Measurements from ENCODE around the gene TUBB4A.

Gene TUBB4A

DNA sequence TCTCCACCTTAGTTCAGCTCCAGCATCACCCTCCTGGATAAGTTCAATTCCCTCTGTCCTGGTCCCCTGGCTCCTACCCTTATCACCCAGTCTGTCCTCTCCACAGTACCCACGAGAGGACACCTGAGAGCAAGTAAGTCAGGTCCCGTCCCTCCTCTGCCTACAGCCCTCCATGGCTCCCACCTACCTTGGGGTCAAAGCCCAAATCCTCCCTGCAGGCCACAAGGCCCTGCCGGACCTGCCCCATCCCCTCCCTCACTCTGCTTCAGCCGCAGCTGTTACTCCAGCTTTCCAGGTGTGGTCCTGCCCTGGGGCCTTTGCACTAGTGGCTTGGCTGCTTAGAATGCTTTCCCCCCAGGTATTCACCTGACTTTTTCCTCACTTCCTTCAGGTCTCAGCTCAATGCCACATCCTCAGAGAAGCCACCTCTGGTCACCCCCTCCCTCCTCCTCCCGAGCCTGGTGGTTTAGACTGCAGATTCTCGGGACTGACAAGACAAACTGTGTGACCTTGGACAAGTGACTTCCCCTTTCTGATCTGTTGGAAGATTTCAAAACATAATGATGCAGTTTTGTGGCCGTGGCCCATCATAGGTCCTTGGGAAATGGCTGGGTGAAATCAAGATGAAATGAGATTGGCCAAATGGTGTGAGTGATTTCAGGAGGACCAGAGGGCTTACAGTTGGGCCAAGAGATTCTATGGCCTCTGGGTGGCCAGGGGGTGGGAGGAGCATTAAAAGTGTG, 3.6 kb downstream of the TUBB4A start:
- Histone ChIP-seq H3K27ac (no peak overlapping the region; the same call in 1 of the 2 replicates), H3K27me3 (no peaks in the 10 kb centered on the region), H4K20me1 (peaks cover 14% of the 10 kb centered on the region), H3K4me1 (peaks cover 44% of the 10 kb centered on the region), H3K4me3 (no peak overlapping the region), H3K4me2 (0 out of 2 replicates have a peak overlapping the region, but pooled peaks have one; percentile 13), H3K9me3 (no peaks in the 10 kb centered on the region), H3K9ac (no peak overlapping the region; the same call in 1 of the 2 replicates), H3K36me3 (peaks cover 58% of the 10 kb centered on the region)
- TF ChIP-seq Cebpa-rat (IDR thresholded peaks at IDR 0.05) = no peak

DNA sequence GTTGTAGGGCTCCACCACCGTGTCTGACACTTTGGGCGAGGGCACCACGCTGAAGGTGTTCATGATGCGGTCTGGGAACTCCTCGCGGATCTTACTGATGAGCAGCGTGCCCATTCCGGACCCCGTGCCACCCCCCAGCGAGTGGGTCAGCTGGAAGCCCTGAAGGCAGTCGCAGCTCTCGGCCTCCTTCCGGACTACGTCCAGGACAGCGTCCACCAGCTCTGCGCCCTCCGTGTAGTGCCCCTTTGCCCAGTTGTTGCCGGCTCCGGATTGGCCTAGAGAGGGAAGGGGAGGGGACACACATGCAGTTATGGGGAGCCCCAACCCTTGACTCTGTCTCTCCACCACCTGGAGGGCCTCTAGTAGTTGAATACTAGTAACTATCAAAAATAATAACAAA, 6.2 kb downstream of the TUBB4A start:
- H3K9ac ChIP-seq = no peak overlapping the region
- peaks cover 7% of the 10 kb centered on the region for H4K20me1 ChIP-seq
- no peak overlapping the region for H3K27ac ChIP-seq
- peaks cover 58% of the 10 kb centered on the region for H3K36me3 ChIP-seq
- H3K4me2 ChIP-seq = no peak overlapping the region
- H3K9me3 ChIP-seq = peaks cover 10% of the 10 kb centered on the region
- no peak for TF ChIP-seq Cebpa-rat (IDR thresholded peaks at IDR 0.05)
- no peak overlapping the region for H3K4me3 ChIP-seq
- no peaks in the 10 kb centered on the region for H3K27me3 ChIP-seq
- H3K4me1 ChIP-seq = peaks cover 26% of the 10 kb centered on the region

DNA sequence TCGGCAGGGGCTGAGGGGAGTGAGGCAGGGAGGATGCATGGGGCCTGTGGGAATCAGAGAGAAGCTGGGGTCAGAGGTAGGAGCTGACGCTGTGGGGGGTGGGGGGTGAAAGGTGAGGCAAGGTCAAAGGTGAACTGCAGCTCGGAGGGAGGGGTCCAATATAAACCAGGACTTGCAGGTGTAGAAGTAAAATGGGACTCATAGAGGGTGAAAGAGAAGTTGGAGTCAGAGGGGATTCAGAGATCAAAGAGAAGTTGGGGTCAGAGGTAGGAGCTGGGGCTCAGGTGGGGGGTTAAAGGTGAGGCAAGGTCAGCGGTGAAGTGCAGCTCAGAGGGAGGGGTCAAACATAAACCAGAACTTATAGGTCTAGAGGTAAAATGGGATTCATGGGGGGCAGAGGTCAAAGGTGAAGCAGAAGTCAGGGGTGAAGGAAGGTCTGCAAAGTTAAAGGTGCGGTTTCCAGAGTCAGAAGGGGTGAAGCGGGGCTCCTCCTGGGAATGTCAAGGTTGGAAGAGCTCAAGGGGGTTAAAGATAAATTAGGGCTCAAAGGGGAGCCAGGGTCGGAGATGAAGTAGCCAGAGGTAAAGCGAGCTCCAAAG, 7.6 kb downstream of the TUBB4A start:
- no peak overlapping the region for H3K27ac ChIP-seq
- no peaks in the 10 kb centered on the region for H3K27me3 ChIP-seq
- H3K4me1 ChIP-seq = peaks cover 14% of the 10 kb centered on the region
- peaks cover 3% of the 10 kb centered on the region; the same call in 1 of the 2 replicates for H4K20me1 ChIP-seq
- TF ChIP-seq Cebpa-rat (IDR thresholded peaks at IDR 0.05) = no peak
- H3K36me3 ChIP-seq = peaks cover 49% of the 10 kb centered on the region
- no peak overlapping the region for H3K4me3 ChIP-seq
- no peak overlapping the region for H3K9ac ChIP-seq
- peaks cover 10% of the 10 kb centered on the region for H3K9me3 ChIP-seq
- no peak overlapping the region for H3K4me2 ChIP-seq

DNA sequence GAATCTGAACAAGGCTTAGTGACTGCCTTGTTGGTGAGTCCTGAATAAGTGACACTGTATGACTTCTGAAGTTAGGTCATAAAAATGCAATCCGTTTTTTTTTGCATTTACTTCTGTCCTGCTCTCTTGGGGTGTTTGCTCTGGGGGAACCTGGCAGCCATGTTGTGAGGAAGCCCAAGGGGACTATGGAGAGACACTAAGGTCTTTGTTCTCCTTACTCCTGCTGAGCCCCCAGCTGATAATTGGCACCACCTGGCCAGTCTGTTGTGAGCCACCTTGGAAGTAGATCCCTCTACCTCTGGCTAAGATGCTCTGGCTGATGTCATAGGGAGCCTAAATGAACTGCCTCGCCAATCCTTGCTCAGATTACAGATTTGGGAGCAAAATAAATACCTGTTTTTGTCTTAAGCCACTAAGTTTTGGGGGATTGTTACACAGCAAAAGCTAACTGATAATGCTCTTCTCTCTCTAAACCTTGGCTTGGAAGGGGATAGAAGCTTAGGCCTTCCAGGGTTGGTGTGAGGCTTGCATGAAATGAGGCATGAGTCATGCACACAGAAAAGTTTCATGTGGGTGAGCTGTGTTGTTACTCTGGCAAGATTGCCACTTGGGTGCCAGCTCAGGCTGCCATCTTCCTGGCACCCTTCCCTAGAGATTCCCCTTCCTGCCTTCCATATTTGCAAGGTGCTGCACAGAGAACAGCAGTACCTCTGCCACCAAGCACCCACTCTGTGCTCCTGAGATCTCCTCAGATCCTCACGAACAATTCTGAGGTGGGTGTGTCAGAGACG, 10.1 kb downstream of the TUBB4A start:
- H3K36me3 ChIP-seq = peaks cover 28% of the 10 kb centered on the region
- H3K4me3 ChIP-seq = no peak overlapping the region
- no peak overlapping the region for H3K27ac ChIP-seq
- no peaks in the 10 kb centered on the region for H3K4me1 ChIP-seq
- no peak overlapping the region for H3K4me2 ChIP-seq
- no peaks in the 10 kb centered on the region for H3K27me3 ChIP-seq
- H3K9me3 ChIP-seq = peaks cover 10% of the 10 kb centered on the region
- no peak for TF ChIP-seq Cebpa-rat (IDR thresholded peaks at IDR 0.05)
- H3K9ac ChIP-seq = no peak overlapping the region
- H4K20me1 ChIP-seq = no peaks in the 10 kb centered on the region

DNA sequence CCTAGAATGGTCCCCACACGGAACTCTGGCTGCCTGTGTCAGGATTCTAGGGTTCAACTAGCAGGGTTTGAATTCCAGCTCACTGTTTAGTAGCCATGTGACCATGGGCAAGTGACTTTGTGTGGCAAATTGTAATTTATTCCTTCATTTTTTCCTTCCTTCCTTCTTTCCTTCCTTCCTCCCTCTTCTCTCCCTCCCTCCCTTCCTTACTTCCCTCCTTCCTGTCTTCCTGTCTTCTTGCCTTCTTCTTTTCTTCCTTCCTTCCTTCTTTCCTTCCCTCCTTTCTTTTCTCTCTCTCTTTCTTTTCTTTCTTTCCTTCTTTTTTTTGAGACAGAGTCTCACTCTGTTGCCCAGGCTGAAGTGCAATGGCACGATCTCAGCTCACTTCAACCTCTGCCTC, 12.0 kb downstream of the TUBB4A start:
- Histone ChIP-seq H3K36me3 (peaks cover 16% of the 10 kb centered on the region), H3K4me3 (no peak overlapping the region), H3K9me3 (peaks cover 10% of the 10 kb centered on the region), H3K4me2 (no peak overlapping the region), H3K27me3 (no peaks in the 10 kb centered on the region), H3K9ac (no peak overlapping the region), H4K20me1 (no peaks in the 10 kb centered on the region), H3K27ac (no peak overlapping the region), H3K4me1 (no peaks in the 10 kb centered on the region)
- TF ChIP-seq Cebpa-rat (IDR thresholded peaks at IDR 0.05) = no peak

DNA sequence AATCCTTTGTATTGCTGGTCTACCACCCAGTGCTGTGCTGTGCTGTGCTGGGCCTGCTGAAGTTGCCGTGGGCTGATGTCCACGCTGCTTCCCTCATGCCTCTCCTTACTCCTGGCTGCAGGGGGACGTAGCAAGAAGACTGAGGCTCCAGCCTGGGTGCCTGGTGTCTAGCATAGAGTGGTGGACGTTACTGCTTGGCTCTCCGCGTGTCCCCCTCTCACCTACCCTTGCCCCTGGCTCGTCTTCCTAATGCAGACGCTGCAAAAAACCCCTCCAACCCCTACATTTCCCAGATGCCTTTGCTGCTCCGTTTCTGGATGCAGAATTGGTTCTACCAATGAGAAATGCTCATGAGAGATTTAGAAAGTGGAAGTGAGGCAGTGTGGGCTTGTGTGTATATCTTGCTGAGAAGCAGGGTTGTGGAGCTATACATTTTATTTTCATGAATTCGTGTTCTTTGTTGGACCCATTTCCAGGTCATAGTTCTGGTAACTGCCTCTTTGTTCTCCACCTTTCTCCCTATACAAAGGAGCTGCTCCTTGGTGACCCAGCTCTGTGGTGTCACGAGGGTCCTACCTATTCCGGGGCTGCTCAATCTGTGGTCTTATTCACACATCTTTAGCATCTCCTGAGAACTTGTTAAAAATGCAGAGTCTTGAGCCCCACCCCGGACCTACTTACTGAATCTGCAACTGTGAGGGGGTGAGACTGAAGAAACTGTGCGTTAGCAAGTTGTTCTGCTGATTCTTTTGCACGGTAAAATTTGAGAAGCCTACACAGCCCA, 12.6 kb downstream of the TUBB4A start:
- TF ChIP-seq Cebpa-rat (IDR thresholded peaks at IDR 0.05) = no peak
- H3K27me3 ChIP-seq = no peaks in the 10 kb centered on the region
- H3K9me3 ChIP-seq = peaks cover 10% of the 10 kb centered on the region
- no peak overlapping the region for H3K27ac ChIP-seq
- H4K20me1 ChIP-seq = no peaks in the 10 kb centered on the region
- no peak overlapping the region for H3K4me3 ChIP-seq
- peaks cover 10% of the 10 kb centered on the region for H3K36me3 ChIP-seq
- no peak overlapping the region for H3K9ac ChIP-seq
- no peaks in the 10 kb centered on the region for H3K4me1 ChIP-seq
- no peak overlapping the region for H3K4me2 ChIP-seq

DNA sequence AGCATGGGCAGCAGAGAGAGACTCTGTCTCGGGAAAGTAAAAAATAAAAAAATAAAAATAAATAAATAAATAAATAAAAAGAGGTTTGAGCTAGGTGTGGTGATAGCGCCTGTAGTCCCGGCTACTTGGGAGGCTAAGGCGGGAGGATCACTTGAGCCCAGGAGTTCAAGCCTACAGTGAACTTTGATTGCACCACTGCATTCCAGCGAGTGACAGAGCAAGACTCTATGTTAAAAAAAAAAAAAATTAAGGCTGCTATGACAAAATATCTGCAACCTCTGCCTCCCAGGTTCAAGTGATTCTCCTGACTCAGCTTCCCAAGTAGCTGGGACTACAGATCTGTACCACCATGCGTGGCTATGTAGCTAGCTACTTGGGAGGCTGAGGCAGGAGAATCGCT, 17.3 kb downstream of the TUBB4A start:
- Histone ChIP-seq H3K4me3 (no peak overlapping the region), H3K4me2 (no peak overlapping the region), H3K9me3 (no peaks in the 10 kb centered on the region), H3K36me3 (no peaks in the 10 kb centered on the region), H4K20me1 (no peaks in the 10 kb centered on the region), H3K27ac (no peak overlapping the region), H3K27me3 (no peaks in the 10 kb centered on the region), H3K9ac (no peak overlapping the region), H3K4me1 (peaks cover 39% of the 10 kb centered on the region)
- TF ChIP-seq Cebpa-rat (IDR thresholded peaks at IDR 0.05) = no peak

DNA sequence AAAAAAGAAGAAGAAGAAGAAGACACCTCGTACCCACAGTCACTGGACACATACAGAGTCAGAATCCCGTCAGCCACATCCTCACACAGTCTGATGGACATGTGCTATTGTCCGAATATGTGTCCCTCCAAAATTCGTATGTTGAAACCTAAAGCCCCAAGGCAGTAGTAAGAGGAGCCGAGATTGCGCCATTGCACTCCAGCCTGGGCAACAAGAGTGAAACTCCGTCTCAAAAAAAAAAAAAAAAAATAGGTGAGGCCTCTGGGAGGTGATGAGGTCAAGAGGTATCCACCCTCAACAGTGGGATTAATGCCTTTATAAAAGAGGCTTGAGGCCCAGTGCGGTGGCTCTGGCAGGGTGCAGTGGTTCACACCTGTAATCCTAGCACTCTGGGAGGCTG, 17.9 kb downstream of the TUBB4A start:
- peaks cover 1% of the 10 kb centered on the region; the same call in 1 of the 2 replicates for H3K9me3 ChIP-seq
- no peaks in the 10 kb centered on the region for H3K27me3 ChIP-seq
- H3K4me2 ChIP-seq = no peak overlapping the region
- H3K36me3 ChIP-seq = peaks cover under 1% of the 10 kb centered on the region; the same call in 1 of the 2 replicates
- no peak overlapping the region for H3K27ac ChIP-seq
- H4K20me1 ChIP-seq = no peaks in the 10 kb centered on the region
- no peak overlapping the region for H3K4me3 ChIP-seq
- peaks cover 45% of the 10 kb centered on the region for H3K4me1 ChIP-seq
- no peak overlapping the region for H3K9ac ChIP-seq
- TF ChIP-seq Cebpa-rat (IDR thresholded peaks at IDR 0.05) = no peak

DNA sequence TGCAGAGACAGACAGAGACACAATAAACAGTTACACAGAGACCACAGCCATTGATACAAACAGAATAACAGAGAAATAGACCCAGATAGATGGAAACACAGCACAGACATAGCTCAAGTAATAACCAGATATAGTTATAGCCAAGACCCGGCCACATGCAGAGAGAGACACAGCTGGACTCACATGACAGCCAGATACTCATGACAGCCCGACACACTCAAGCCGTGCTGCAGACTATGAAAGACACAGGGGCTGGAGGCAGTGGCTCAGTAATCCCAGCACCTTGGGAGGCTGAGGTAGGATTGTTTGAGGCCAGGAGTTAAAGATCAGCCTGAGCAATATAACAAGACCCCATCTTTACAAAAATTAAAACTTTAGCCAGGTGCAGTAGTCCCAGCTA, 18.9 kb downstream of the TUBB4A start:
- peaks cover 8% of the 10 kb centered on the region; the same call in 1 of the 2 replicates for H3K9me3 ChIP-seq
- H3K4me2 ChIP-seq = peak overlapping the region; percentile 98; the same call in 1 of the 2 replicates
- no peak overlapping the region for H3K4me3 ChIP-seq
- peaks cover 7% of the 10 kb centered on the region for H3K36me3 ChIP-seq
- no peak overlapping the region for H3K9ac ChIP-seq
- peak overlapping the region; percentile 38 for H3K27ac ChIP-seq
- H3K27me3 ChIP-seq = no peaks in the 10 kb centered on the region
- TF ChIP-seq Cebpa-rat (IDR thresholded peaks at IDR 0.05) = no peak
- H4K20me1 ChIP-seq = no peaks in the 10 kb centered on the region
- H3K4me1 ChIP-seq = peaks cover 48% of the 10 kb centered on the region
